ENCODE data around the gene TMOD4.
A peak's percentile ranks its signal among the peaks of the same experiment; 100 is the strongest.

Gene TMOD4

DNA sequence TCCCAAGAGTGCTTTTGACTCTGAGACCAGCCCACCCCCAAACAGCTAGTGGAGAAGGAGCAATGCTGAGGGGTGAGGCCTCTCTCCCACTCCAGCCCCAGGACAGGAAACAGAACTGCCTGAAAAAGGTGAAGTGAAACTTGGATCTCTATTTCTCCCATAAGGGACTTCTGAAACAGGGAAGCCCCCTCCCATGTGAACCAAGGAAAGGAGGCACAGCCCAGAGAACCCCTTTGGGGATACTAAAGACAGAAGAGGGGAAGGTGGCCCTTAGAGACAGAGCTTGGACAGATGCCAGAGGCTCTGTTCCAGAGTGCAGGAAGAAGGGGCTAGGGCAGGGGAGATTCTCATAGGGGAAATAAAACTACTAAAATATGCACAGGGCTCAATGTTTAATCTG is 16.4 kb downstream of the TMOD4 start:
- H3K4me3 ChIP-seq (ENCODE audit: low read depth, low read length), result no peak overlapping the region
- TF ChIP-seq, protein P1, sequence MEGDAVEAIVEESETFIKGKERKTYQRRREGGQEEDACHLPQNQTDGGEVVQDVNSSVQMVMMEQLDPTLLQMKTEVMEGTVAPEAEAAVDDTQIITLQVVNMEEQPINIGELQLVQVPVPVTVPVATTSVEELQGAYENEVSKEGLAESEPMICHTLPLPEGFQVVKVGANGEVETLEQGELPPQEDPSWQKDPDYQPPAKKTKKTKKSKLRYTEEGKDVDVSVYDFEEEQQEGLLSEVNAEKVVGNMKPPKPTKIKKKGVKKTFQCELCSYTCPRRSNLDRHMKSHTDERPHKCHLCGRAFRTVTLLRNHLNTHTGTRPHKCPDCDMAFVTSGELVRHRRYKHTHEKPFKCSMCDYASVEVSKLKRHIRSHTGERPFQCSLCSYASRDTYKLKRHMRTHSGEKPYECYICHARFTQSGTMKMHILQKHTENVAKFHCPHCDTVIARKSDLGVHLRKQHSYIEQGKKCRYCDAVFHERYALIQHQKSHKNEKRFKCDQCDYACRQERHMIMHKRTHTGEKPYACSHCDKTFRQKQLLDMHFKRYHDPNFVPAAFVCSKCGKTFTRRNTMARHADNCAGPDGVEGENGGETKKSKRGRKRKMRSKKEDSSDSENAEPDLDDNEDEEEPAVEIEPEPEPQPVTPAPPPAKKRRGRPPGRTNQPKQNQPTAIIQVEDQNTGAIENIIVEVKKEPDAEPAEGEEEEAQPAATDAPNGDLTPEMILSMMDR (IDR thresholded peaks at IDR 0.05; ENCODE audit: borderline replicate concordance, insufficient read depth, low read depth, low read length), result no peak

DNA sequence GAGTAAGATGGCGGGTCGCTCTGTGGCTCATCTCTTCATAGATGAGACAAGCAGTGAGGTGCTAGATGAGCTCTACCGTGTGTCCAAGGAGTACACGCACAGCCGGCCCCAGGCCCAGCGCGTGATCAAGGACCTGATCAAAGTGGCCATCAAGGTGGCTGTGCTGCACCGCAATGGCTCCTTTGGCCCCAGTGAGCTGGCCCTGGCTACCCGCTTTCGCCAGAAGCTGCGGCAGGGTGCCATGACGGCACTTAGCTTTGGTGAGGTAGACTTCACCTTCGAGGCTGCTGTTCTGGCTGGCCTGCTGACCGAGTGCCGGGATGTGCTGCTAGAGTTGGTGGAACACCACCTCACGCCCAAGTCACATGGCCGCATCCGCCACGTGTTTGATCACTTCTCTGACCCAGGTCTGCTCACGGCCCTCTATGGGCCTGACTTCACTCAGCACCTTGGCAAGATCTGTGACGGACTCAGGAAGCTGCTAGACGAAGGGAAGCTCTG is 17.0 kb downstream of the TMOD4 start:
- H3K4me3 ChIP-seq (ENCODE audit: low read depth, low read length), result no peak overlapping the region
- TF ChIP-seq, protein P1 (IDR thresholded peaks at IDR 0.05; ENCODE audit: borderline replicate concordance, insufficient read depth, low read depth, low read length), result no peak

DNA sequence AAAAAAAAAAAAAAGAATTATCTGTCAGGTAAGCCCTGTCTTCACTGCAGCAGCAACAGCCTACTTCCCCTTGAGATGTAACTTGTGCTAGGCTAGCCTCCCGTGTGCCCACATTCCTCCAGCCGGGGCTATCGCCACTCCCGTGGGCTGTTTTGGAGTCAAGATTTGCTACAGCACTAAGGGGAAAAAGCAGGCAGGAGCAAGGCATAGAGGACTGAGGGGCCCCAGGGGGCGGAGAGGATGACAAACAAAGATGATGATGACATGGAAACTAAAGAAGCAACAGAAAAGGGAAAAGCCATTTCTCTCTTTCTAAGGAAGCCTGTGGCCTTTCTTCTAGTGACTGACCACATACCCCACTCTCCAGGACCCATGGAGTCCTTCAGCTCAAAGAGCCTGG is 17.5 kb downstream of the TMOD4 start:
- no peak overlapping the region for H3K4me3 ChIP-seq (ENCODE audit: low read depth, low read length)
- TF ChIP-seq, protein P1 (IDR thresholded peaks at IDR 0.05; ENCODE audit: borderline replicate concordance, insufficient read depth, low read depth, low read length), result no peak

DNA sequence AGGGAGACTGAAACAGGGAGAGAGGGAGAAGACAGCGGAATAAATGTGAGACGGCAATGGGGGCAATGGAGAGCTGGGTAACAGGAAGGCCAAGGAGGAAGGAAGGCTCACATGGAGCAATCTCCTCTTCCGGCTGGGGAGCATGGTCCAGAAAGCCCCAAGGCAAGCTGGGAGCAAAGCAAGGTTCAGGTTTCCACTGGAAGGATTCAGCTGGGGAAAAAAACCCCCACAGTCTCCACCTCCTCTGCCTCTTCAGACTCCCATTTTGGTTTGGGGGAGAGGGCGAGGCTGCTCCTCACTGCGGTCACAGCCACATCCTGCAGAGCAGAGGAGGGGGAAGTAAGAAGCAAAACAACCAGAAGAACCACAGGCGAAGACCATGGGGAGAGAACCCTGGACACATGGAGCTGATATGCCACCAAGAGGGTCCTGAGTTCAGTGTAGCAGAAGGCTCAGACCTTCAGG is 18.7 kb downstream of the TMOD4 start:
- peak overlapping the region; percentile 86 for H3K4me3 ChIP-seq (ENCODE audit: low read depth, low read length)
- TF ChIP-seq, protein P1 (IDR thresholded peaks at IDR 0.05; ENCODE audit: borderline replicate concordance, insufficient read depth, low read depth, low read length), result no peak

DNA sequence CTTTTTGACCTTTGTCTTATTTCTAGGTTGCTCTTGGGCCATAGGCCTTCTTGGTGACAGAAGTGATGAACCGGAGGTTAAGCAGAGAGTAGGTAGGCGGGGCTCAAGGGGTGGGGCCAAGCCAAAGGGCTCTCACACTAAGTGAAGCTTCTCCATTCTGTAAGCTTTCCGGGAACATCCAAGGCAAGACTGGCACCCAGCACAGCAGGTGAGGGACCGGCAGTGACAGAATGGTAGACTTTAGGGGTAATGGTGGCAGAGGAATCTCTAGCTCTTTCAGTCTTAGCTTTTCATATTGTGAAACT is 19.3 kb downstream of the TMOD4 start, which contains the start of gene TNFAIP8L2:
TSS of gene TNFAIP8L2 (plus strand) at position 135 of the 305 bp plus-strand sequence. CDS start 2,049 bp downstream, outside the sequence.
- peak within 1 kb of the TSS; percentile 86 for H3K4me3 ChIP-seq (ENCODE audit: low read depth, low read length)
- TF ChIP-seq, protein P1 (IDR thresholded peaks at IDR 0.05; ENCODE audit: borderline replicate concordance, insufficient read depth, low read depth, low read length), result no peak

DNA sequence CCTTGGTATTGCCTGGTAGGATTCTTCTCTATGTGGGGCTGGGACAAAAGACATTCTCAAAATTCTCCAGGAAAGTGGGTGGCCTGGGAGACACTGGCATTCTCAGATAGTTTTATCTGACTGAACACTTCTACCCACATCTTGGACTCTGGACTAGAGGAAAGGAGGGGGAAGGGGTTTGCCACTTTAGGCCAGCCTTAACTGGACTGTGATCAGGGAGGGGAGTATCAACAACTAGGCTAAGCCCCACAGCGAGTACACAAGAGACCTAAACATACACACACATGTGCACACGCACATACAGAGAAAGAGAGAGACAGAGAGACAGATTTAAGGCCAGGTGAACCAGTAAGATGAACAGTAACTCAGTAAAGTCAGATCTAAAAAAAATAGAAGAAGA is 28.1 kb downstream of the TMOD4 start:
- TF ChIP-seq, protein P1 (IDR thresholded peaks at IDR 0.05; ENCODE audit: borderline replicate concordance, insufficient read depth, low read depth, low read length), result no peak
- no peak overlapping the region for H3K4me3 ChIP-seq (ENCODE audit: low read depth, low read length)

DNA sequence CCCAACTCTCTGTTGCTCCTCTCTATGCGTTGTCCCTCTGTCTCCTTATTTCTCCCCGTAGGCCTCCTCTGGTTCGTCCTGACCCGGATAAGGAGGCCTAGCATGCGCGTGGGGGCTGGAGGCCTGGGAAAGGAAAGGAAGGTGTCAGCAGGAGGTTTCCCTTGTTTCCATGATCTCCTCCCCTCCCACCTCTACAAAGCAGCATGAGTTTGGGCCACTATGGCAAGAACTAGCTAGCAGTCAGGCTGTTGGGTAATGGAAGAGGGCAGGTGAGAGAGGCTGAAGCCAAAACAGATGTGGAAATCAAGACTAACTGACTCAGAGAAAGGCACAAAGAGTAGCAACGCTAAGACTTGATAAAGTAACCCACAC is 28.7 kb downstream of the TMOD4 start:
- TF ChIP-seq, protein P1 (IDR thresholded peaks at IDR 0.05; ENCODE audit: borderline replicate concordance, insufficient read depth, low read depth, low read length), result no peak

More for the DNA sequence above, 28.7 kb downstream of the TMOD4 start:
- H3K4me3 ChIP-seq (ENCODE audit: low read depth, low read length), result peak overlapping the region; percentile 60

Measured in GM12875 (cell line).